Measurements from ENCODE around the gene NME4. TPM values are rescaled to one million over a fixed set of nuclear protein-coding genes. Genes with fewer than 3 reads are reported as not detected.

Gene NME4
- total and polyA plus RNA-seq, 2 donors (not counting 1 experiment from before 2014, with no cell fraction given): 48.7 to 61.9 TPM

DNA sequence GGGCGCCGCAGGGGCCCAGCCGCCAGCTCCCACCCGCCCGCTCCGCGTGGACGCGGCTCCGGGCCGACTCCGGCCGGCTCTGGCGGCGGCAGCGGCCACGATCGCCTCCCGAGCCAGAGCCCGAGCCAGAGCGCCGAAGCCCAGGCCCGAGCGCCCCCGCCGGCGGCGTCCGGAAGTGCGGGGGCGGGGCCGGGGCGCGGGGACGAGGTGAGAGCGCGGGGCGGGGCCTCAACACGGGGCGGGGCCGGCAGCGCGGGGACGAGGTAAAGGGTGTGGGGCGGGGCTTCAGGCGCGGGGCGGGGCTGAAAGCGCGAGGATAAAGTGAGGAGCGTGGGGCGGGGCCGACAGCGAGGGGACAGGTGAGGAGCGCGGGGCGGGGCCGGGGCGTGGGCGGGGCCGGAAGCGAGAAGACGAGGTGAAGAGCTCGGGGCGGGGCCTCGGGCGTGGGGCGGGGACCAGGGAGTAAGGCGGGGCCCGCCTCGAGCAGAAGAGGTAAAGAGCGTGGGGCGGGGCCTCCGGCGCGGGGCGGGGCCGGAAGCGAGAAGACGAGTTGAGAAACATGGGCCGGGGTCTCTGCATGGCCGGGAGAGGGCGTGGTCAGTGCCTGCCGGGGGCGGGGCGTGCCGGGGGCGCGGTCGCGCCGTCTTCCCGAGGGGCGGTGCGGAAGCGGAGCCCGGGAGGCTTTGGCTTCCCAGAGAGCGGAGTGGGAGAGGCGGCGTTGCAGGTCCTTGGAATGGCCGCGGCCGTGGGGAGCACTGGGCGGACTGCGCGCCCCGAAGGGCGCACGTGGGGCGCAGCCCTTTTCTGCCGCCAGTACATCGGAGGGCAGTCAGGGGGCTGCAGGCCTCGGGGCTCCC is 44.2 kb upstream of the NME4 start, which contains the start of gene AXIN1:
AXIN1 (minus strand) TSS at position 177 of the 857 bp plus-strand sequence. CDS start 5,698 bp downstream, outside the sequence.
- Histone ChIP-seq H3K27ac (ENCODE audit: low read length in 2 of 2) (peak within 1 kb of the TSS; percentile 38 to 56), H3K36me3 (replicated peaks in 1 of 2; ENCODE audit: control extremely low read depth in 1 of 2, control insufficient read depth in 1 of 2, extremely low read depth in 1 of 2, insufficient read depth in 2 of 2, low read length in 1 of 2) (no peaks in the 10 kb centered on the region), H4K20me1 (ENCODE audit: control insufficient read depth, insufficient read depth, low read length, poor library complexity, severe bottlenecking) (peaks cover 46% of the 10 kb centered on the region), H3K79me2 (ENCODE audit: control insufficient read depth, insufficient read depth, low read length) (peaks cover 35% of the 10 kb centered on the region), H3K4me2 (replicated peaks; ENCODE audit: low read depth, low read length, poor library complexity, severe bottlenecking) (peak within 1 kb of the TSS; percentile 96), H3K9ac (ENCODE audit: low read length) (peak within 1 kb of the TSS; percentile 68), H3K4me3 (ENCODE audit: control extremely low read depth in 1 of 5, extremely low read depth in 1 of 5, insufficient read depth in 1 of 5, low read depth in 2 of 5, low read length in 4 of 5) (peak within 1 kb of the TSS; percentile 41 to 73 (median 55)), H3K9me3 (ENCODE audit: control extremely low read depth in 1 of 3, control insufficient read depth in 2 of 3, insufficient read depth in 1 of 3, low read length in 2 of 3) (peaks cover 0 to 4% (median 0%) of the 10 kb centered on the region in 3 donors), H3K27me3 (replicated peaks in 1 of 4; ENCODE audit: control extremely low read depth in 1 of 4, control insufficient read depth in 3 of 4, insufficient read depth in 4 of 4, low read length in 3 of 4) (no peaks in the 10 kb centered on the region), H3K4me1 (ENCODE audit: control insufficient read depth in 2 of 2, insufficient read depth in 2 of 2, low read length in 2 of 2) (peaks cover 16 to 32% of the 10 kb centered on the region in 2 donors), H2AFZ (ENCODE audit: insufficient read depth, low read depth, low read length, poor library complexity, severe bottlenecking) (peak within 1 kb of the TSS; percentile 59)
- Mint-ChIP-seq H3K4me1 (peaks cover 31% of the 10 kb centered on the region), H3K27me3 (no peaks in the 10 kb centered on the region), H3K9me3 (ENCODE audit: insufficient read depth) (no peaks in the 10 kb centered on the region), H3K4me3 (peak within 1 kb of the TSS; percentile 86), H3K27ac (peak within 1 kb of the TSS; percentile 75)
- 4% methylated on average over 102 of the region's 113 CpGs for WGBS (ENCODE audit: insufficient coverage)
- DNase-seq (peak; percentile 97), ATAC-seq (ENCODE audit: low read depth) (peak; percentile 88)
- POLR2A ChIA-PET: interaction anchor here (0.6 to 2.8 kb wide), 11 partner anchors 9 to 1783 kb away, joined by 3 to 20 read pairs (median 3); partner anchors contain the start of genes DECR2, FAM234A, MRPL28 and RAB11FIP3
- intact Hi-C loops (cut with micrococcal nuclease): loop anchor here (1.0 to 2.0 kb wide), 7 partner anchors 18 to 174 kb away; partner anchors contain the start of genes CAPN15, DECR2, FAM234A and LUC7L
- CTCF ChIA-PET: interaction anchor here (1.0 to 1.3 kb wide), 3 partner anchors 11 to 246 kb away, joined by 3 read pairs; partner anchors contain the start of gene DECR2
- TF ChIP-seq, protein P1, sequence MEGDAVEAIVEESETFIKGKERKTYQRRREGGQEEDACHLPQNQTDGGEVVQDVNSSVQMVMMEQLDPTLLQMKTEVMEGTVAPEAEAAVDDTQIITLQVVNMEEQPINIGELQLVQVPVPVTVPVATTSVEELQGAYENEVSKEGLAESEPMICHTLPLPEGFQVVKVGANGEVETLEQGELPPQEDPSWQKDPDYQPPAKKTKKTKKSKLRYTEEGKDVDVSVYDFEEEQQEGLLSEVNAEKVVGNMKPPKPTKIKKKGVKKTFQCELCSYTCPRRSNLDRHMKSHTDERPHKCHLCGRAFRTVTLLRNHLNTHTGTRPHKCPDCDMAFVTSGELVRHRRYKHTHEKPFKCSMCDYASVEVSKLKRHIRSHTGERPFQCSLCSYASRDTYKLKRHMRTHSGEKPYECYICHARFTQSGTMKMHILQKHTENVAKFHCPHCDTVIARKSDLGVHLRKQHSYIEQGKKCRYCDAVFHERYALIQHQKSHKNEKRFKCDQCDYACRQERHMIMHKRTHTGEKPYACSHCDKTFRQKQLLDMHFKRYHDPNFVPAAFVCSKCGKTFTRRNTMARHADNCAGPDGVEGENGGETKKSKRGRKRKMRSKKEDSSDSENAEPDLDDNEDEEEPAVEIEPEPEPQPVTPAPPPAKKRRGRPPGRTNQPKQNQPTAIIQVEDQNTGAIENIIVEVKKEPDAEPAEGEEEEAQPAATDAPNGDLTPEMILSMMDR (IDR thresholded peaks at IDR 0.05): peak; percentile 23
- TF ChIP-seq EZH2 (IDR thresholded peaks at IDR 0.05; ENCODE audit: borderline replicate concordance, insufficient read depth, low read depth, low read length, poor library complexity, severe bottlenecking): no peak
